ENCODE measurements around the gene PEX7. TPM values are rescaled to one million over a fixed set of nuclear protein-coding genes. Genes with fewer than 3 reads are reported as not detected.

The PEX7 gene
- total and polyA plus RNA-seq, 2 of the 8 experiments (the other 6 are each of a cell fraction or from before 2014, with no cell fraction given) = 6.4 to 11.0 TPM

DNA sequence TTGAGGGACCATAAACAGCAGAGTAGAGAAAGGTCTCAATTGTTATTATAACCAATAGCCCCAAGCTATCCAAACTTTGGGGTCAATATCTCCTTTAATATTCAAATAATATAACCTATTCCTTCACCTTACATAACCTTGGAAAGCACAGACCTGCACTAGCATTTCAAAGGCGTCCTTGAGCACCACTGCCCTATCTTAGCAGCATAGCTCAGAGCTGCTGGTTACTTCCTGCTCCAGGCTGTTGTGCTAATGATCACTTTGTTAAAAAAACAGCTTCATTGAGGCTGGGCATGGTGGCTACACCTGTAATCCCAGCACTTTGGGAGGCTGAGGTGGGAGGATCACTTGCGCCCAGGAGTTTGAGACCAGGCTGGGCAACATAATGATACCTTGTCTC is 110.2 kb downstream of the PEX7 start:
- no peak overlapping the region for H2BK120ac ChIP-seq (replicated peaks; ENCODE audit: low read depth, low read length)
- no peaks in the 10 kb centered on the region for H4K20me1 ChIP-seq (replicated peaks in 1 of 2; ENCODE audit: control insufficient read depth in 1 of 2, insufficient read depth in 2 of 2, low read length in 2 of 2)
- no peaks in the 10 kb centered on the region for H3K27me3 ChIP-seq (replicated peaks in 1 of 4; ENCODE audit: control insufficient read depth in 3 of 4, extremely low read depth in 1 of 4, insufficient read depth in 3 of 4, low read length in 3 of 4)
- no peak overlapping the region for H3K14ac ChIP-seq (ENCODE audit: insufficient read length)
- no peak overlapping the region for H2BK5ac ChIP-seq (ENCODE audit: low read depth, low read length)
- H4K5ac ChIP-seq (ENCODE audit: insufficient read length, low read depth, low read length) = no peak overlapping the region
- DNase-seq (ENCODE audit: low read depth in 1 of 2, low spot score in 2 of 2) (no peak), FAIRE-seq (no peak)
- H3K4me3 ChIP-seq (ENCODE audit: extremely low read depth in 1 of 4, insufficient read depth in 2 of 4, low read depth in 3 of 4, low read length in 4 of 4) = no peak overlapping the region
- no peaks in the 10 kb centered on the region for H3K79me1 ChIP-seq (ENCODE audit: low read depth, low read length)
- no peak overlapping the region for H3K4ac ChIP-seq (replicated peaks; ENCODE audit: insufficient read length, low read depth, low read length)
- no peaks in the 10 kb centered on the region for H3K9me3 ChIP-seq (ENCODE audit: insufficient read depth in 2 of 2, low read depth in 1 of 2, low read length in 1 of 2)
- no peak overlapping the region for H3K27ac ChIP-seq (ENCODE audit: low read depth, low read length)
- H2AK5ac ChIP-seq (ENCODE audit: low read depth, low read length) = no peak overlapping the region
- no peak overlapping the region for H3K23ac ChIP-seq (ENCODE audit: insufficient read length)
- H2BK12ac ChIP-seq (ENCODE audit: low read depth, low read length) = no peak overlapping the region
- 90% methylated on average over 2 of the region's 2 CpGs; no CpG with 5 or more reads in 1 of the 2 experiments for WGBS, 2 experiments (ENCODE audit: extremely low coverage in 1 of 2, insufficient coverage in 1 of 2, insufficient read length in 1 of 2, insufficient replicate concordance in 2 of 2, low coverage in 1 of 2, low lambda C conversion rate in 2 of 2, missing lambda C conversion rate in 1 of 2)
- H3K56ac ChIP-seq (replicated peaks; ENCODE audit: insufficient read length, low read depth, low read length) = no peak overlapping the region
- H2BK15ac ChIP-seq (ENCODE audit: low read length) = no peak overlapping the region
- ChIA-PET CTCF (ENCODE audit: partially characterized antibody) (interaction anchor here (0.6 to 1.4 kb wide), 10 partner anchors 9 to 658 kb away, joined by 3 to 5 read pairs (median 3); partner anchors contain the start of gene SLC35D3), POLR2A (ENCODE audit: partially characterized antibody) (interaction anchor here (0.7 to 1.1 kb wide), 2 partner anchors 26 to 75 kb away, joined by 3 to 4 read pairs; no protein-coding TSS in a partner anchor)
- no peak overlapping the region for H3K4me2 ChIP-seq (ENCODE audit: insufficient read depth in 1 of 2, low read depth in 2 of 2, low read length in 2 of 2)
- H4K91ac ChIP-seq (replicated peaks; ENCODE audit: insufficient read length, low read length) = no peak overlapping the region
- no peaks in the 10 kb centered on the region for H3K79me2 ChIP-seq (ENCODE audit: control insufficient read depth in 1 of 2, insufficient read depth in 2 of 2, low read length in 2 of 2)
- no peak overlapping the region for H2AFZ ChIP-seq (ENCODE audit: low read length)
- no peak overlapping the region for H3K9ac ChIP-seq (replicated peaks in 1 of 4; ENCODE audit: extremely low read depth in 1 of 4, low read depth in 3 of 4, low read length in 3 of 4)
- H4K8ac ChIP-seq (ENCODE audit: extremely low read depth, insufficient read depth, low read length) = no peak overlapping the region
- H3K23me2 ChIP-seq (ENCODE audit: low read depth, low read length) = no peaks in the 10 kb centered on the region
- peaks cover 0 to 4% (median 1%) of the 10 kb centered on the region in 4 experiments; a peak in 2 of 7 replicates for H3K4me1 ChIP-seq (replicated peaks in 1 of 4; ENCODE audit: control insufficient read depth in 3 of 4, insufficient read depth in 4 of 4, low read length in 3 of 4)
- no peak overlapping the region for H3K18ac ChIP-seq (ENCODE audit: extremely low read depth, low read length)
- no peak overlapping the region for H2BK20ac ChIP-seq (ENCODE audit: low read length)
- H3K36me3 ChIP-seq (ENCODE audit: control insufficient read depth in 2 of 4, insufficient read depth in 4 of 4, low read length in 3 of 4) = no peaks in the 10 kb centered on the region
- no peak for TF ChIP-seq POU5F1 (IDR thresholded peaks at IDR 0.05; ENCODE audit: low read depth, low read length)
- TF ChIP-seq EZH2 (IDR thresholded peaks at IDR 0.05; ENCODE audit: low read depth, low read length, severe bottlenecking) = no peak
- TF ChIP-seq HDAC2 (IDR thresholded peaks at IDR 0.05; ENCODE audit: borderline replicate concordance in 1 of 2, low read depth in 2 of 2, low read length in 2 of 2) = no peak
- no peak for TF ChIP-seq GTF2F1 (IDR thresholded peaks at IDR 0.05; ENCODE audit: borderline replicate concordance, low read depth, low read length)
- TF ChIP-seq BCL11A (IDR thresholded peaks at IDR 0.05; ENCODE audit: low read depth in 2 of 2, low read length in 2 of 2) = no peak
- TF ChIP-seq POLR2A (IDR thresholded peaks at IDR 0.05; ENCODE audit: control extremely low read depth in 1 of 2, low read depth in 2 of 2, low read length in 2 of 2) = no peak
- no peak for TF ChIP-seq CTBP2 (IDR thresholded peaks at IDR 0.05; ENCODE audit: borderline replicate concordance, insufficient read depth, insufficient read length, low read length)
- no peak for TF ChIP-seq RXRA (IDR thresholded peaks at IDR 0.05; ENCODE audit: insufficient read depth, low read depth, low read length)
- no peak for TF ChIP-seq CBX5 (IDR thresholded peaks at IDR 0.05; ENCODE audit: low read depth, low read length)
- no peak for TF ChIP-seq EGR1 (IDR thresholded peaks at IDR 0.05; ENCODE audit: borderline replicate concordance, low read depth, low read length)
- no peak for TF ChIP-seq TEAD4 (IDR thresholded peaks at IDR 0.05; ENCODE audit: low read depth, low read length)
- no peak for TF ChIP-seq SRF (IDR thresholded peaks at IDR 0.05; ENCODE audit: low read depth, low read length)
- TF ChIP-seq RFX5 (IDR thresholded peaks at IDR 0.05; ENCODE audit: borderline replicate concordance, low read depth, low read length) = no peak

Data from H1 (cell line).